Neural cell (in vitro differentiated cells): ENCODE results near the gene CDC42BPB. TPM values are rescaled to one million over a fixed set of nuclear protein-coding genes. Genes with fewer than 3 reads are reported as not detected.

Experiments
- H2AFZ ChIP-seq: fragments of 200-600, 300-800 bp; sonication (generic), shearing (Covaris generic); 2 replicates; pipeline ENCODE4 v1.6.0; 2014; ENCODE audit warnings: low read depth, mild to moderate bottlenecking, antibody characterized with exemption, low read length, moderate library complexity
- H3F3A ChIP-seq: fragments of 200-600 bp; shearing (Covaris generic); 2 replicates; pipeline ENCODE4 v1.6.1; 2016; ENCODE audit warnings: mild to moderate bottlenecking, moderate library complexity, mixed read lengths, antibody characterized with exemption, low read length; ENCODE audit not compliant: insufficient read depth, poor library complexity, severe bottlenecking
- H3K27ac ChIP-seq: fragments of 200-600, 300-800 bp; sonication (generic), shearing (Covaris generic); 2 replicates; pipeline ENCODE4 v1.5.1; 2014; ENCODE audit warnings: mild to moderate bottlenecking, low read length, moderate library complexity
- H3K27me3 ChIP-seq: fragments of 300-800, 200-600 bp; sonication (generic), shearing (Covaris generic); 2 replicates; pipeline ENCODE4 v1.6.0; 2014; ENCODE audit warnings: mild to moderate bottlenecking, low read depth, low read length, moderate library complexity; ENCODE audit not compliant: insufficient read depth
- H3K36me3 ChIP-seq: fragments of 300-800, 200-600 bp; sonication (generic), shearing (Covaris generic); 2 replicates; pipeline ENCODE4 v1.5.1; 2014; ENCODE audit warnings: mild to moderate bottlenecking, antibody characterized with exemption, low read length, moderate library complexity; ENCODE audit not compliant: insufficient read depth
- H3K4me2 ChIP-seq: fragments of 300-800, 200-600 bp; sonication (generic), shearing (Covaris generic); 2 replicates; pipeline ENCODE4 v1.6.0; 2014; ENCODE audit warnings: mild to moderate bottlenecking, low read length
- H3K4me3 ChIP-seq: fragments of 300-800, 200-600 bp; sonication (generic), shearing (Covaris generic); 2 replicates; pipeline ENCODE4 v1.5.1; 2014; ENCODE audit warnings: mild to moderate bottlenecking, low read length, moderate library complexity
- H3K79me2 ChIP-seq: fragments of 200-600 bp; shearing (Covaris generic); replicated peaks from 2 replicates; pipeline ENCODE4 v1.6.0; 2014; ENCODE audit warnings: mild to moderate bottlenecking, low read length, moderate library complexity; ENCODE audit not compliant: insufficient read depth
- H3K9ac ChIP-seq: fragments of 300-800, 200-600 bp; sonication (generic), shearing (Covaris generic); 2 replicates; pipeline ENCODE4 v1.6.1; 2016; ENCODE audit warnings: mild to moderate bottlenecking, low read length, mixed read lengths
- H3K9me2 ChIP-seq: fragments of 200-600 bp; shearing (Covaris generic); 2 replicates; pipeline ENCODE4 v1.6.1; 2016; ENCODE audit warnings: mild to moderate bottlenecking, low read length, mixed read lengths; ENCODE audit not compliant: insufficient read depth
- H3K9me3 ChIP-seq: fragments of 200-600, 300-800 bp; sonication (generic), shearing (Covaris generic); 2 replicates; pipeline ENCODE4 v1.6.1; 2016; ENCODE audit warnings: mild to moderate bottlenecking, mixed run types, low read length, moderate library complexity, mixed read lengths
- H4K20me1 ChIP-seq: fragments of 200-600 bp; shearing (Covaris generic); 2 replicates; pipeline ENCODE4 v1.6.1; 2016; ENCODE audit warnings: mild to moderate bottlenecking, mixed run types; ENCODE audit not compliant: insufficient read depth
- EP300 ChIP-seq: fragments of 450-650 bp; conservative IDR thresholded peaks from 2 replicates; pipeline ENCODE4 v1.6.1; 2014; ENCODE audit warnings: antibody characterized with exemption, mild to moderate bottlenecking, moderate library complexity; ENCODE audit not compliant: poor library complexity, severe bottlenecking
- EZH2 ChIP-seq: fragments of 200-600, 300-800 bp; shearing (Covaris generic), sonication (generic); IDR thresholded peaks from 2 replicates; pipeline ENCODE4 v1.6.1; 2014; ENCODE audit warnings: antibody characterized with exemption, low read length, borderline replicate concordance, mild to moderate bottlenecking; ENCODE audit not compliant: insufficient read depth, poor library complexity, severe bottlenecking
- MXI1 ChIP-seq: fragments of 450-650 bp; conservative IDR thresholded peaks from 2 replicates; pipeline ENCODE4 v1.6.1; 2014; ENCODE audit warnings: antibody characterized with exemption, mild to moderate bottlenecking; ENCODE audit not compliant: poor library complexity, severe bottlenecking
- POLR2AphosphoS5 ChIP-seq: IDR thresholded peaks from 2 replicates; pipeline ENCODE4 v1.6.1; 2012
- RAD21 ChIP-seq: fragments of 450-650 bp; conservative IDR thresholded peaks from 2 replicates; pipeline ENCODE4 v1.6.1; 2014; ENCODE audit warnings: antibody characterized with exemption, mild to moderate bottlenecking, moderate library complexity
- SMC3 ChIP-seq: fragments of 450-650 bp; conservative IDR thresholded peaks from 2 replicates; pipeline ENCODE4 v1.6.1; 2014; ENCODE audit warnings: antibody characterized with exemption, mild to moderate bottlenecking, moderate library complexity; ENCODE audit not compliant: poor library complexity
- TAF1 ChIP-seq: IDR thresholded peaks from 2 replicates; pipeline ENCODE4 v1.6.1; 2012; ENCODE audit warnings: low read depth
- polyA plus RNA-seq: library from polyadenylated mRNA; depleted of rRNA; stranded (reverse); fragments of >200 nt; gene quantifications from 2 replicates; pipeline ENCODE4 v1.2.3, GENCODE V29; 2014
- TF ChIP-seq, protein P1 (sequence below): IDR thresholded peaks from 2 replicates; pipeline ENCODE4 v1.6.1; 2012; ENCODE audit warnings: borderline replicate concordance
- TF ChIP-seq, protein P2 (sequence below): fragments of 450-650 bp; IDR thresholded peaks from 2 replicates; pipeline ENCODE4 v1.5.1; 2014; ENCODE audit warnings: antibody characterized with exemption, mild to moderate bottlenecking, moderate library complexity; ENCODE audit not compliant: poor library complexity, severe bottlenecking

CDC42BPB gene
- polyA plus RNA-seq, 1 donor from 2014 or later = 43.8 TPM

DNA sequence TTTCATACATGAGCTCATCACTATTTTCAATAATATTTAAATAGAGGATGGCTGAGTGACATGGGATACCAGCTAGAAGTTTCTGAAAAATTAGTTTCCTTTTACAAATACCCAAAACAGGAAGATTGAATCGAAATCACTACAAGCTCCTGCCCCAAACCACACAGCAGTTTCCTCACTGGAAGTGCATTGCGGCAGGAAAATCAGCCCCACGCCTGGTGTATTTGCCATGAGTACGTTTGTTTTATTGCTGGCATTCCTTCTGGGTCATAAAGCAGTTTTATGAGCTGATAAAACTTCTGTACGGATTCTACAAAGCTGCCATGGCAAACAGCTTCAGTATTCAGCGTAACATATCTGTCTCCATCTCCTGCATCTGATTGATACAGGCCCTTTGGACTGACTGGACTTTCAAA is 23.7 kb downstream of the CDC42BPB start:
- Histone ChIP-seq H3K9me2 (no peaks in the 10 kb centered on the region), H4K20me1 (no peaks in the 10 kb centered on the region), H3K4me3 (no peak overlapping the region), H3K9ac (no peak overlapping the region), H3K27me3 (no peaks in the 10 kb centered on the region), H3K27ac (no peak overlapping the region), H2AFZ (no peak overlapping the region), H3K4me2 (no peak overlapping the region), H3K36me3 (no peaks in the 10 kb centered on the region), H3K79me2 (peaks cover 27% of the 10 kb centered on the region), H3K9me3 (no peaks in the 10 kb centered on the region), H3F3A (no peaks in the 10 kb centered on the region)
- TF ChIP-seq MXI1 (no peak), RAD21 (no peak), EP300 (no peak), SMC3 (no peak), TAF1 (no peak), POLR2AphosphoS5 (no peak), EZH2 (no peak)
- TF ChIP-seq, protein P1, sequence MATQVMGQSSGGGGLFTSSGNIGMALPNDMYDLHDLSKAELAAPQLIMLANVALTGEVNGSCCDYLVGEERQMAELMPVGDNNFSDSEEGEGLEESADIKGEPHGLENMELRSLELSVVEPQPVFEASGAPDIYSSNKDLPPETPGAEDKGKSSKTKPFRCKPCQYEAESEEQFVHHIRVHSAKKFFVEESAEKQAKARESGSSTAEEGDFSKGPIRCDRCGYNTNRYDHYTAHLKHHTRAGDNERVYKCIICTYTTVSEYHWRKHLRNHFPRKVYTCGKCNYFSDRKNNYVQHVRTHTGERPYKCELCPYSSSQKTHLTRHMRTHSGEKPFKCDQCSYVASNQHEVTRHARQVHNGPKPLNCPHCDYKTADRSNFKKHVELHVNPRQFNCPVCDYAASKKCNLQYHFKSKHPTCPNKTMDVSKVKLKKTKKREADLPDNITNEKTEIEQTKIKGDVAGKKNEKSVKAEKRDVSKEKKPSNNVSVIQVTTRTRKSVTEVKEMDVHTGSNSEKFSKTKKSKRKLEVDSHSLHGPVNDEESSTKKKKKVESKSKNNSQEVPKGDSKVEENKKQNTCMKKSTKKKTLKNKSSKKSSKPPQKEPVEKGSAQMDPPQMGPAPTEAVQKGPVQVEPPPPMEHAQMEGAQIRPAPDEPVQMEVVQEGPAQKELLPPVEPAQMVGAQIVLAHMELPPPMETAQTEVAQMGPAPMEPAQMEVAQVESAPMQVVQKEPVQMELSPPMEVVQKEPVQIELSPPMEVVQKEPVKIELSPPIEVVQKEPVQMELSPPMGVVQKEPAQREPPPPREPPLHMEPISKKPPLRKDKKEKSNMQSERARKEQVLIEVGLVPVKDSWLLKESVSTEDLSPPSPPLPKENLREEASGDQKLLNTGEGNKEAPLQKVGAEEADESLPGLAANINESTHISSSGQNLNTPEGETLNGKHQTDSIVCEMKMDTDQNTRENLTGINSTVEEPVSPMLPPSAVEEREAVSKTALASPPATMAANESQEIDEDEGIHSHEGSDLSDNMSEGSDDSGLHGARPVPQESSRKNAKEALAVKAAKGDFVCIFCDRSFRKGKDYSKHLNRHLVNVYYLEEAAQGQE = no peak
- TF ChIP-seq, protein P2, sequence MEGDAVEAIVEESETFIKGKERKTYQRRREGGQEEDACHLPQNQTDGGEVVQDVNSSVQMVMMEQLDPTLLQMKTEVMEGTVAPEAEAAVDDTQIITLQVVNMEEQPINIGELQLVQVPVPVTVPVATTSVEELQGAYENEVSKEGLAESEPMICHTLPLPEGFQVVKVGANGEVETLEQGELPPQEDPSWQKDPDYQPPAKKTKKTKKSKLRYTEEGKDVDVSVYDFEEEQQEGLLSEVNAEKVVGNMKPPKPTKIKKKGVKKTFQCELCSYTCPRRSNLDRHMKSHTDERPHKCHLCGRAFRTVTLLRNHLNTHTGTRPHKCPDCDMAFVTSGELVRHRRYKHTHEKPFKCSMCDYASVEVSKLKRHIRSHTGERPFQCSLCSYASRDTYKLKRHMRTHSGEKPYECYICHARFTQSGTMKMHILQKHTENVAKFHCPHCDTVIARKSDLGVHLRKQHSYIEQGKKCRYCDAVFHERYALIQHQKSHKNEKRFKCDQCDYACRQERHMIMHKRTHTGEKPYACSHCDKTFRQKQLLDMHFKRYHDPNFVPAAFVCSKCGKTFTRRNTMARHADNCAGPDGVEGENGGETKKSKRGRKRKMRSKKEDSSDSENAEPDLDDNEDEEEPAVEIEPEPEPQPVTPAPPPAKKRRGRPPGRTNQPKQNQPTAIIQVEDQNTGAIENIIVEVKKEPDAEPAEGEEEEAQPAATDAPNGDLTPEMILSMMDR = no peak

DNA sequence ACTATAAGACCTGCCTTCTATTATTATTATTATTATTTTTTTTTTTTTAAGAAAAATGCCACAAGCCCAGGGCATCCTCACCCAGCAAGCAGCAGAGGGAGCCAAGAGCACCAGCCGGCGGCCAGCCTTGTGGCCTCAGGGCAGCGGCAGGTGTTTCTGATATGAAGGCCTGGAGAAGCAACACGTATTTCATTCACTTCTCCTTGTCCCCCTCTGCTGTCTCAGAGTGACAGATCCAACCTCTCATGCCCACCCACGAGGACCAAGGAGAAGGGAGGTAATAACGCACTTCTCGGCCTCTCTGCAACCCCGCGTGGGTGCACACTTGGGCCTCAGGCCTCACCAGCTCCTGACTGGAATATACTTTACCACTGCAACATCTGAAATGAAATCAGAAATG is 25.4 kb downstream of the CDC42BPB start:
- H3K9me3 ChIP-seq = no peaks in the 10 kb centered on the region
- H3F3A ChIP-seq = no peaks in the 10 kb centered on the region
- no peaks in the 10 kb centered on the region for H3K27me3 ChIP-seq
- no peak overlapping the region for H3K27ac ChIP-seq
- H3K9ac ChIP-seq = no peak overlapping the region
- no peaks in the 10 kb centered on the region for H3K9me2 ChIP-seq
- H3K4me2 ChIP-seq = no peak overlapping the region
- TF ChIP-seq TAF1 (no peak), EP300 (no peak), EZH2 (no peak), SMC3 (no peak), POLR2AphosphoS5 (no peak), MXI1 (no peak), RAD21 (no peak)
- TF ChIP-seq, protein P2 = no peak
- TF ChIP-seq, protein P1 = no peak
- no peak overlapping the region for H2AFZ ChIP-seq
- H3K36me3 ChIP-seq = no peaks in the 10 kb centered on the region
- peaks cover 28% of the 10 kb centered on the region for H3K79me2 ChIP-seq
- H3K4me3 ChIP-seq = no peak overlapping the region
- no peaks in the 10 kb centered on the region for H4K20me1 ChIP-seq
